Measurements from ENCODE around the gene TMEM134.

The TMEM134 gene

GRCh38 chr11:67457453-67457852 lies 11.6 kb downstream of the TMEM134 start:
- H3K27me3 ChIP-seq (ENCODE audit: control insufficient read depth in 2 of 2, insufficient read depth in 2 of 2, low read length in 2 of 2) = no peaks in the 10 kb centered on the region
- no peak overlapping the region for H3K4me3 ChIP-seq (ENCODE audit: low read length in 2 of 2)
- no peaks in the 10 kb centered on the region for H3K4me1 ChIP-seq (ENCODE audit: control insufficient read depth in 2 of 2, insufficient read depth in 2 of 2, low read length in 2 of 2)
- no peak overlapping the region for H3K27ac ChIP-seq (ENCODE audit: low read depth in 2 of 2, low read length in 2 of 2)
- H3K9me3 ChIP-seq (ENCODE audit: control insufficient read depth in 2 of 2, low read length in 2 of 2) = no peaks in the 10 kb centered on the region
- no peaks in the 10 kb centered on the region for H3K36me3 ChIP-seq (ENCODE audit: control insufficient read depth in 2 of 2, insufficient read depth in 2 of 2, low read length in 2 of 2)
- H3K9ac ChIP-seq (ENCODE audit: low read depth in 1 of 2, low read length in 2 of 2) = no peak overlapping the region

GRCh38 chr11:67456068-67456705 lies 12.9 kb downstream of the TMEM134 start:
- no peak overlapping the region for H3K9ac ChIP-seq (ENCODE audit: low read depth in 1 of 2, low read length in 2 of 2)
- no peaks in the 10 kb centered on the region for H3K27me3 ChIP-seq (ENCODE audit: control insufficient read depth in 2 of 2, insufficient read depth in 2 of 2, low read length in 2 of 2)
- H3K27ac ChIP-seq (ENCODE audit: low read depth in 2 of 2, low read length in 2 of 2) = no peak overlapping the region

GRCh38 chr11:67455054-67455453 lies 14.0 kb downstream of the TMEM134 start, which contains the start of gene CABP4:
CABP4 (plus strand) TSS chr11:67455354; CDS start chr11:67455424, 70 bp downstream.
- H3K9me3 ChIP-seq (ENCODE audit: control insufficient read depth in 2 of 2, low read length in 2 of 2) = no peaks in the 10 kb centered on the region
- H3K4me1 ChIP-seq (ENCODE audit: control insufficient read depth in 2 of 2, insufficient read depth in 2 of 2, low read length in 2 of 2) = no peaks in the 10 kb centered on the region
- no peak within 1 kb of the TSS for H3K4me3 ChIP-seq (ENCODE audit: low read length in 2 of 2)
- H3K9ac ChIP-seq (ENCODE audit: low read depth in 1 of 2, low read length in 2 of 2) = no peak within 1 kb of the TSS
- H3K27me3 ChIP-seq (ENCODE audit: control insufficient read depth in 2 of 2, insufficient read depth in 2 of 2, low read length in 2 of 2) = no peaks in the 10 kb centered on the region
- no peak within 1 kb of the TSS for H3K27ac ChIP-seq (ENCODE audit: low read depth in 2 of 2, low read length in 2 of 2)
- no peaks in the 10 kb centered on the region for H3K36me3 ChIP-seq (ENCODE audit: control insufficient read depth in 2 of 2, insufficient read depth in 2 of 2, low read length in 2 of 2)

More at GRCh38 chr11:67456068-67456705, 12.9 kb downstream of the TMEM134 start:
- H3K4me1 ChIP-seq (ENCODE audit: control insufficient read depth in 2 of 2, insufficient read depth in 2 of 2, low read length in 2 of 2) = no peaks in the 10 kb centered on the region
- H3K9me3 ChIP-seq (ENCODE audit: control insufficient read depth in 2 of 2, low read length in 2 of 2) = no peaks in the 10 kb centered on the region
- no peaks in the 10 kb centered on the region for H3K36me3 ChIP-seq (ENCODE audit: control insufficient read depth in 2 of 2, insufficient read depth in 2 of 2, low read length in 2 of 2)
- H3K4me3 ChIP-seq (ENCODE audit: low read length in 2 of 2) = no peak overlapping the region

DNA sequence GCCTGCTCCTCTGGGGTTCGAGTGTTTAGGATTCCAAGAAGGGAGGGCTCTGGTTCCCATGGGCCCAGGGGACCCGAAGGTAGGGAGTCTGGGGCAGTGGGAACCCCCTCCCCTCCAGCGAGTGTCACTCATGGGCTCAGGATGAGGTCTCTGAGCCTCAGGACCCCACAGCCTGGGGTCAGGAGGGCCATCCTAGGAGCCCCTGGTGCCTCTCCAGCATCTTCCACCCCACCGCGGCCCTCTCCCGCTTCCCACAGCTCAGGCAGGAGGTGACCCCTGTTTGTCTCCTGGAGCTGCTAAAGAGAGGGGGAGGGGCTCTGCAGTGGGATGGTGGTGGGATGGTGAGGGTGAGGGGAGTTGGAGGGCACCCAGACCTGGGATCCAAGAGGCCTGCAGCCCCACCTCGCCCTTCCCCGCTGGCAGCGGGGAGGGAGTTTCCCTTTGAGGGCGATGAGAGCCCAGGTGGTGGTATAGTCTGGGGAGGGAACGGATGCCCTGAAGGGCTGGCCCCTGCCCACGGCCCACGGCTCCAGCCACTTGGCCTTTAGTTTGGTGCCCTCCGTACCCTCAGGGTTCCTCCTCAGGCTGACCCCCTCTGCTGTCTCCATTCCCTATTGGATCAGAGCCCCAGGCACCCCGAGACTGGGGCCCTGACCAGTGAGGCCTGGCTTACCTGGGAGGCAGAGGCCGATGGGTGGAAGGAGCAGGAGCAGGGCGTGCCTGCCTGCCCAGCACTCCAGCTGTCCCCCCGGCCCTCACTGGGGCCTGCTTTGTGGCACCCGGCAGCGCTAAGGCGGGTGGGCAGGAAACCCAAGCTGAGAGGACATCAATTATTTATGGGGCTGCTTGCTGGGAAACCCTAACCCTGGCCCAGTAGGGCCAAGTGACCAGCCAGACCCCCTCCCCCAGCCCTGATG lies 15.0 kb downstream of the TMEM134 start:
- no peak overlapping the region for H3K27ac ChIP-seq (ENCODE audit: low read depth in 2 of 2, low read length in 2 of 2)
- no peak overlapping the region for H3K4me3 ChIP-seq (ENCODE audit: low read length in 2 of 2)
- no peaks in the 10 kb centered on the region for H3K36me3 ChIP-seq (ENCODE audit: control insufficient read depth in 2 of 2, insufficient read depth in 2 of 2, low read length in 2 of 2)
- H3K4me1 ChIP-seq (ENCODE audit: control insufficient read depth in 2 of 2, insufficient read depth in 2 of 2, low read length in 2 of 2) = no peaks in the 10 kb centered on the region
- no peak overlapping the region for H3K9ac ChIP-seq (ENCODE audit: low read depth in 1 of 2, low read length in 2 of 2)
- H3K9me3 ChIP-seq (ENCODE audit: control insufficient read depth in 2 of 2, low read length in 2 of 2) = no peaks in the 10 kb centered on the region
- no peaks in the 10 kb centered on the region for H3K27me3 ChIP-seq (ENCODE audit: control insufficient read depth in 2 of 2, insufficient read depth in 2 of 2, low read length in 2 of 2)

GRCh38 chr11:67452141-67452952 lies 16.7 kb downstream of the TMEM134 start, which contains the start of gene GPR152:
GPR152 (minus strand) TSS chr11:67452729; CDS start chr11:67452724, 5 bp downstream.
- Histone ChIP-seq H3K27ac (ENCODE audit: low read depth in 2 of 2, low read length in 2 of 2) (no peak within 1 kb of the TSS), H3K4me3 (ENCODE audit: low read length in 2 of 2) (no peak within 1 kb of the TSS), H3K9ac (ENCODE audit: low read depth in 1 of 2, low read length in 2 of 2) (no peak within 1 kb of the TSS), H3K9me3 (ENCODE audit: control insufficient read depth in 2 of 2, low read length in 2 of 2) (no peaks in the 10 kb centered on the region), H3K27me3 (ENCODE audit: control insufficient read depth in 2 of 2, insufficient read depth in 2 of 2, low read length in 2 of 2) (no peaks in the 10 kb centered on the region), H3K36me3 (ENCODE audit: control insufficient read depth in 2 of 2, insufficient read depth in 2 of 2, low read length in 2 of 2) (no peaks in the 10 kb centered on the region), H3K4me1 (ENCODE audit: control insufficient read depth in 2 of 2, insufficient read depth in 2 of 2, low read length in 2 of 2) (no peaks in the 10 kb centered on the region)

DNA sequence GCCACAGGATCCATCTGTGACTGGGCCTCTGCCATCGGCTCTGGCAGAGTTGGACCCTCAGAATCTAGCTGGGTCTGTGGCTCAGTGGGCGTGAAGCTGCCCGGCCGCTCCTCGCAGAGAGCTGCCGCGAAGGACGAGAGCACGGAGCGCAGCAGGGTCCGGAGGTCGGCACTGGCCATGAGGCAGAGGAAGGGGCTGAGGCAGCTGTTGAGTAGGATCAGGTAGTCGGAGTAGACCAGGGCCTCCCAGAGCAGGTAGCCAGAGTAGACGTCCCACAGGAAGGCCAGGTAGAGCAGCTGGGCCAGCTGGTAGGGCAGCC lies 17.4 kb downstream of the TMEM134 start:
- H3K4me1 ChIP-seq (ENCODE audit: control insufficient read depth in 2 of 2, insufficient read depth in 2 of 2, low read length in 2 of 2) = no peaks in the 10 kb centered on the region
- H3K36me3 ChIP-seq (ENCODE audit: control insufficient read depth in 2 of 2, insufficient read depth in 2 of 2, low read length in 2 of 2) = no peaks in the 10 kb centered on the region
- no peak overlapping the region for H3K9ac ChIP-seq (ENCODE audit: low read depth in 1 of 2, low read length in 2 of 2)
- H3K27me3 ChIP-seq (ENCODE audit: control insufficient read depth in 2 of 2, insufficient read depth in 2 of 2, low read length in 2 of 2) = no peaks in the 10 kb centered on the region
- no peak overlapping the region for H3K27ac ChIP-seq (ENCODE audit: low read depth in 2 of 2, low read length in 2 of 2)
- no peak overlapping the region for H3K4me3 ChIP-seq (ENCODE audit: low read length in 2 of 2)
- H3K9me3 ChIP-seq (ENCODE audit: control insufficient read depth in 2 of 2, low read length in 2 of 2) = no peaks in the 10 kb centered on the region

DNA sequence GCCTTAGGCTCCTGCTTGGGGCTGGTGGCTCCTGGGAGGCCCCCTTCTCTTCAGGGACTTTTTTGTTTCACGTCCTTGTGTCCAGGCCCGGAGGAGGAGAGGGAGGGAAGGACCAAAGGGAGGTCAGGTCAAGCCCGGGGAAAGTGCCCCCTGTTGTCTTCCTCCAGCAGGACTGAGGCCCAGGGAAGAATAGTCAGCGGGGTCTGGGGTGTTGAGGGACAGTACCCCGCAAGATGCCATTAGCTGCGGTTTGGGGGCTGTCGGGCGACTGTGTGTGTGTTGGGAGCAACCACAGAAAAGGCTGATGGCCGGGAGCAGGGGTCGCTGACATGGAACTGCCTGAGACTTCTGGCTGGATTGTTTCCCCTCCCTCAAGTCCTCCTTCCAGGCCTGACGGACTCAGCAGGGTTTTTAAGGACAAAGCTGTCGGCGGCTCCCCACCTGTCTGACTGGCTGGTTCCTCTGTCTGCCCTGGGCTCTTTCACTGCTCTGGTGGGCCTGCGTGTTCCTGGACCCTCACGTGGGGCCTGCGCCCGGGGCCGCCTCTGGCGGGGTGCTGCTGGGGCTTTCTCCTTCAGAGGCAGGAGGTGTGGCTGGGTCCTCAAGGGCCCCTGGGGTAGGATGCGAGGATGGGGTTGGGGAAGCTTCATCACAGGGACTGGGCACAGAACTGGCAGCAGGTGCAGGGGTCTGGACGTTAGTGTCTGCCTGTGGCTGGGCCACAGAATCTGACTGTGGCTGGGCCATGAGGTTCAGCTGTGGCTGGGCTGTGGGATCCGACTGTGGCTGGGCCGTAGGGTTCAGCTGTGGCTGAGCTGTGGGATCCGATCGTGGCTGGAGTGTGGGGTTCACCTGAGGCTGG lies 18.0 kb downstream of the TMEM134 start:
- Histone ChIP-seq H3K27ac (ENCODE audit: low read depth in 2 of 2, low read length in 2 of 2) (no peak overlapping the region), H3K4me1 (ENCODE audit: control insufficient read depth in 2 of 2, insufficient read depth in 2 of 2, low read length in 2 of 2) (peaks cover 0 to 2% of the 10 kb centered on the region in 2 donors), H3K9me3 (ENCODE audit: control insufficient read depth in 2 of 2, low read length in 2 of 2) (no peaks in the 10 kb centered on the region), H3K9ac (ENCODE audit: low read depth in 1 of 2, low read length in 2 of 2) (no peak overlapping the region), H3K4me3 (ENCODE audit: low read length in 2 of 2) (no peak overlapping the region), H3K27me3 (ENCODE audit: control insufficient read depth in 2 of 2, insufficient read depth in 2 of 2, low read length in 2 of 2) (no peaks in the 10 kb centered on the region), H3K36me3 (ENCODE audit: control insufficient read depth in 2 of 2, insufficient read depth in 2 of 2, low read length in 2 of 2) (no peaks in the 10 kb centered on the region)

DNA sequence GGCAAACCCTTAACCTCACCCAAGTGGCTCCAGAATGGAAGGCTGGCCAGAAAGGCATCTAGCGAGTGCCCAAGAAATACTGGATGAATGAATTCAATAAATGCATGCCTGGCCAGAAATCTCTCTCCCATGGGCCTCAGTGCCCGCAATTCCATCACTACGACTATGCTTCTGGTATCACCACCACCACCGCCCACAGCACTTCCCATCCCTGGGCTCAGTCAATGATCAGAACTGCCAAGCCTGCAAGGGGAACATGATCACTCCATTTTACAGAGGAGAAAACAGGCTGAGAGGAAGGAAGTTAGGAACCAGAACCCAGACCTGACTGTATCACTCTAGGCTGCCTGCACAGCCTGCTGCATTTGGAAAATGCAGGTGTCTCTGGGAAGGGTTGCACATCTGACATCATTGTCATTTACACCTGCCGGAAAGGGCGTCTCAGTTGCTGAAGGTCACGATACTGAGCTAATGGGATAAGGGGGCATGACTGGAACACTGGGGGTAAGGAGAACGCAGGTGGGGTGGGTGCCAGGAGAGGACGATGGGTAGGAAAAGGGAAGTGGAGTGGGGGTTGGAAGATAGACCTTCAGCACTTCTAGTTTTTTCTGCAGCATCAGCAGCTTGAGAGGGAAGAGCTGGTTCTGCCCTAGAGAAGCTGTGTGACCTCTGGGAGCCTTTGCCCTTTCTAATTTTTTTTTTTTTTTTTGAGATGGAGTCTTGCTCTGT lies 19.8 kb downstream of the TMEM134 start:
- Histone ChIP-seq H3K9ac (ENCODE audit: low read depth in 1 of 2, low read length in 2 of 2) (no peak overlapping the region), H3K36me3 (ENCODE audit: control insufficient read depth in 2 of 2, insufficient read depth in 2 of 2, low read length in 2 of 2) (no peaks in the 10 kb centered on the region), H3K27me3 (ENCODE audit: control insufficient read depth in 2 of 2, insufficient read depth in 2 of 2, low read length in 2 of 2) (no peaks in the 10 kb centered on the region), H3K4me3 (ENCODE audit: low read length in 2 of 2) (no peak overlapping the region), H3K4me1 (ENCODE audit: control insufficient read depth in 2 of 2, insufficient read depth in 2 of 2, low read length in 2 of 2) (peaks cover 2 to 5% of the 10 kb centered on the region in 2 donors), H3K9me3 (ENCODE audit: control insufficient read depth in 2 of 2, low read length in 2 of 2) (no peaks in the 10 kb centered on the region), H3K27ac (ENCODE audit: low read depth in 2 of 2, low read length in 2 of 2) (peak overlapping the region in 1 of 2 donors; percentile 32)

- H3K9ac ChIP-seq (ENCODE audit: low read depth in 1 of 2, low read length in 2 of 2) = no peak overlapping the region
- H3K4me1 ChIP-seq (ENCODE audit: control insufficient read depth in 2 of 2, insufficient read depth in 2 of 2, low read length in 2 of 2) = peaks cover 2 to 5% of the 10 kb centered on the region in 2 donors
- no peaks in the 10 kb centered on the region for H3K9me3 ChIP-seq (ENCODE audit: control insufficient read depth in 2 of 2, low read length in 2 of 2)
- H3K4me3 ChIP-seq (ENCODE audit: low read length in 2 of 2) = no peak overlapping the region
- H3K27ac ChIP-seq (ENCODE audit: low read depth in 2 of 2, low read length in 2 of 2) = no peak overlapping the region
- no peaks in the 10 kb centered on the region for H3K27me3 ChIP-seq (ENCODE audit: control insufficient read depth in 2 of 2, insufficient read depth in 2 of 2, low read length in 2 of 2)
- H3K36me3 ChIP-seq (ENCODE audit: control insufficient read depth in 2 of 2, insufficient read depth in 2 of 2, low read length in 2 of 2) = no peaks in the 10 kb centered on the region
These were observed 20.8 kb downstream of the TMEM134 start for GRCh38 chr11:67448220-67448609.
